HG03521 (cell line): Measurements from ENCODE around the gene TMEM183A.

Experiments
- ATAC-seq: cut with Tn5 transposase; IDR thresholded peaks from one replicate; pipeline ENCODE4 v1.9.1; 2021; ENCODE audit warnings: mild to moderate bottlenecking, moderate library complexity; ENCODE audit not compliant: unreplicated experiment

The TMEM183A gene

GRCh38 chr1:203028067-203028783, 21.1 kb downstream of the TMEM183A start:
- no peak for ATAC-seq

GRCh38 chr1:203028784-203029553, 21.8 kb downstream of the TMEM183A start:
- no peak for ATAC-seq

DNA sequence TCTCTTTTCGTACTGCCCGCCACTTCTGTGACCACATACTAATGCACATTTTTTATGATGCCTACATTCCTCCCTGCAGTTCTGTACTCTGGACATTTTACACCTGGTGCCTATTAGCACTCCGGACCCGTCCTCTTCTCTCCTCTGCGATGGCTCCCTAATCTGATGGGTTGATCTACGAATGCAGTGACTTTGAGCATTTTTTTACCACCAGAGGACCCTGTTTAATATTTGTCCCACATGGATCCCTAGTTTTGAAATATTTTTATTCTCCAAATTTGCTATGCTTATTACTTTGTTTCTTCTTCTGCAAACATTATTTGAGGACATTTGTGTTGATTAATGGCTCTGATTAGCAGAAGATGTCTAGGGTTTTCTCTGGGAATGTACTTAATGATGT, 24.3 kb downstream of the TMEM183A start:
- no peak for ATAC-seq

DNA sequence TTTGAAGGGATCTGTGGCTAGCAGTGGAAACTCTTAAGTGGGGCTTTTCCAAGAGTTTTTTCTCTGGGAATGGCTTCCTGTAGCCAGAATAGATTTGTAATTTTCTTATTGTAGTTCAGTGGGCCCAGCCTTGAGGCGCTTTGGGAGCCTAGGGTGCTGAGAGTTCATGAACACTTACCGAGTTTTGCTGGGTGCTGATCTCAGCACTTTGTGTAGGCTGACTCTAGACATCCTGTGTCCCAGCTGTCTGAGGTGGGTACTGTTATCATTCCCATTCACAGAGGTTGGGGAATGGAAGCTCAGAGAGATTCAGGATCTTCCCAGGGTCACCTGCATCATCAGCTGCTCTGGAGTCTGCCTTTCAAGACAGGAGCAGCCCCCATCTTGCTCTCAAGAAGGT, 26.1 kb downstream of the TMEM183A start:
- no peak for ATAC-seq

GRCh38 chr1:203033917-203034316, 26.7 kb downstream of the TMEM183A start:
- ATAC-seq: no peak

- no peak for ATAC-seq
Observed at GRCh38 chr1:203034422-203035110, 27.4 kb downstream of the TMEM183A start.

GRCh38 chr1:203035111-203036000, 28.2 kb downstream of the TMEM183A start:
- ATAC-seq: no peak

DNA sequence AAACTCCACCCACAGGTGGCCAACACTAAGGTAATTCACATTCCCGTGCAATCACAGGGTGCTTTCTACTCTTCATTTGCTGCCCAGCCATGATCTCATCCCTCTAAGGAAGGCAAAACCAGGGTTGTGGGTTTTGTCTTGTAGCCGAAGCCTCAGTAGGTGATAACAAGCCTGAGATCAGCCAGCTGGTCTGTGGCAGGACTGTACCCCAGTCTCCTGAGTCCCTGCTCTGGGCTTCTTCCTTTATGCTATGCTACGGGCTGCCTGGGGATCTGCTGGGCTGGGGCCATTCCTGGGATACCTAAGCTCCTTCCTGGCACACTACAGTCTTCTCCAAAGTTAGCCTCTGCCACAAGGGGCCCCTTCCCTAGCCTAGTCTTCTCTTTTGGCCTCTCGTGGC, 29.0 kb downstream of the TMEM183A start:
- ATAC-seq: no peak

DNA sequence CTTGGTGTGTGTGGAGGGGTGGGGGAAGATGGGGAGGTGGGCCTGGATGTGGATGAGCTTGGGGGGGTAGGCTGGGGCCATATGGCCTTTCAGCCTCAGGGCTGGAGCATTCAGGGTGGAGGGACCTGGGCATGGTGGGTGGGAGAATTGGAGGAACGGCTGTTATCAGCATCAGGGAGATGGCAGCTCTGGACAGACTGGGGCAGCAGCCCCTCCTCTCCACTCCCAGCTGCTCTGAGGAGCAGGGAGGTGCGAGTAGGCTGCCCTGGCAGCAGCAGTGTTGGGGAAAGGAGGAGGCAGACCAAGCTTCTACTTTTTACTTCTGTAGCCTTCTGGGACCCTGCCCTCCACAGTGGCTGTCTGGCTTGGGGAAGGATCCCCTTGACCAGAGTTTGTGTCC, 29.4 kb downstream of the TMEM183A start:
- ATAC-seq: no peak

- ATAC-seq: no peak
Observed at GRCh38 chr1:203037509-203038190, 30.5 kb downstream of the TMEM183A start.

DNA sequence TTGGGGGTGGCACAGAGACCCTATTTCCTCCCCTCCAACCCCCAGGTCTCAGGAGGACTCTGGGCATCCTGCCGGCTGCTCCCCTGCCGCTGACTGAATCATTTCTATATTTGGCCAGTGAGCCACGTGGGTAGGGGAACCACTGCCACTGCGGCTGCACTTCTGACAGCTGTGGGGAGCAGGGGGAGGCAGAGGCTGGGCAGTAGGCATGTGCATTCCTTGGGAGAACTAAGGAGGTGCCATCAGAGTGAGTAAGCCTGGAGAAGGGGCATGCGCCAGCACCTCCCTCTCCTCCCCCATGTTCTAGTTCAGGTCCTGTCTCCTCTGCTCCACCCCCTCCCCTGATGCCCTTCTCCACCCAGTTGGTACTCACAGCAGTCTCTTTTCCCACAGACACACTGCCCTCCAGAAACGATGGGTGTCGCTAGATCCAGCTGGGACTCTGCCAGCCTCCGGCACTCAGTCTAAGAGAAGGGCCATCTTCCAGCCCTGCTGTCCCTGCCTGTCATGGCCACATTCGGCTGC, 31.1 kb downstream of the TMEM183A start:
- ATAC-seq: no peak

DNA sequence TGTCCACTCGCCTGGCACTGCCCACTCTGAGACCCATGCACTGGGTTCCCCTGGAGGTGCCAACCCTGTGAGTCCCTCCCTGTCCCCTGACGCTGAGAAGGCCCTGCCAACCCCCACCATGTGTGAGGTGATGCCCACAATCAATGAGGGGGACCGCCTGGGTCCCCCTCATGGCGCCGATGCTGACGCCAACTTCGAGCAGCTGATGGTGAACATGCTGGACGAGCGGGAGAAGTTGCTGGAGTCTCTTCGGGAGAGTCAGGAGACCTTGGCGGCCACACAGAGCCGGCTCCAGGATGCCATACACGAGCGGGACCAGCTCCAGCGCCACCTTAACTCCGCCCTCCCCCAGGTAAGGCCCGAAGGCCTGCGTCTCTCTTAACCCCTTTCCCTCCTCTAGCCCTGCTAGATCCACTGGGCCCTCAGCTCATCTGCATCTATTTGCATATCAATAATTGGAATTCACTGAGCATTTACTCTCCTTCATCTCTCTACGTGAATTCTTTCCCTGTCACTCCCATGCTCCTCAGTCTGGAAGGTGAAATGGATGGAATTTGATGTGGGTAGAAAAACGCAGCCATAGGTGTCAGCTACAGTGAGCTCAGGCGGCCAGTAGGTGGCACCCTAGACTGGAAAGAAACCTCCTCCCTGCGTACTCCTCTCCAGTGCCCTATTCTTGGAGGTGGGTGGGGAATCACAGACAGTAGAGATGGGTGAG, 31.9 kb downstream of the TMEM183A start:
- ATAC-seq: no peak

DNA sequence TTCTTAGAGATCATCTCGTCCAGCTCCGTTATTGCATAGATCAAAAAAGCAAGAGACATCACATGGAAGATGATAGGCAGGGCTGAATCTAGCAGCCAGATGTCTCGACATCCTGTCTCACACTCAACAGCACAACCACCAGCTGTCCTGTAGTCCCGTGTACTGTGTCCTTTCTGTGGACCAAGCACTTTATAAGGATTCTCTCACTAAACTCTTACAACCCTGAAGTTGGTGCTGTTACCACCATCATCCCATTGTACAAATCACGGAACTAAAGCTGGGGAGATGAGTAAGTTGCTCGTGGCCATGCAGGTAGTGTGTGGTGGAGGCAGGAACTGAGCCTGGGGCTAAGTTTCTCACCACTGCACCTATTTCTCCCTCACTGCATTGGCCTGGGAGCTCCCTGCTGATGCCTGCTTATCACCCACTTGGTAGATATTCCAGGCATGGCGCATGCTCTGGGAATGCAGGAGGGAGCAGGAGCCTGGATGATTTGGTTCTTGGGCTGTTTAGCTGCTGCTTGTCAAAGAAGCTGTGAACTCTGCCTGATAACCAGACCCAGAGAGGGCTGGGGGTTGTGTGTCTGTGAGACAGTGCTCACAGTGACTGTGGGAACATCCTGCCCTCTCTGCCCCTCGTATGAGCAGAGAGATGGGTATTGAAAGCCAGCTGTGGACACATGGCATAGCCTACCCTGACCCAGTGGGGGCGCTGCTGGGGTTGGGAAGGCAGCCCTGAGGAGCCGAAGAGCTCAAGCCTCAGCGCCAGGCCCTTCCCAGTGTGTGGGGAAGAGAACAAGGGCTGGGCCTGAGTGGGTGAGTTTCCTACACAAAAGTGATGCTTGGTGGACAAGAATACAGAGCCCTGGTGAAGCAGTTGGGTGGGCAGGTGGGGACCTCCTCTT, 32.7 kb downstream of the TMEM183A start:
- no peak for ATAC-seq

GRCh38 chr1:203040513-203041275, 33.5 kb downstream of the TMEM183A start:
- ATAC-seq: no peak

GRCh38 chr1:203041351-203041932, 34.3 kb downstream of the TMEM183A start:
- ATAC-seq: no peak

DNA sequence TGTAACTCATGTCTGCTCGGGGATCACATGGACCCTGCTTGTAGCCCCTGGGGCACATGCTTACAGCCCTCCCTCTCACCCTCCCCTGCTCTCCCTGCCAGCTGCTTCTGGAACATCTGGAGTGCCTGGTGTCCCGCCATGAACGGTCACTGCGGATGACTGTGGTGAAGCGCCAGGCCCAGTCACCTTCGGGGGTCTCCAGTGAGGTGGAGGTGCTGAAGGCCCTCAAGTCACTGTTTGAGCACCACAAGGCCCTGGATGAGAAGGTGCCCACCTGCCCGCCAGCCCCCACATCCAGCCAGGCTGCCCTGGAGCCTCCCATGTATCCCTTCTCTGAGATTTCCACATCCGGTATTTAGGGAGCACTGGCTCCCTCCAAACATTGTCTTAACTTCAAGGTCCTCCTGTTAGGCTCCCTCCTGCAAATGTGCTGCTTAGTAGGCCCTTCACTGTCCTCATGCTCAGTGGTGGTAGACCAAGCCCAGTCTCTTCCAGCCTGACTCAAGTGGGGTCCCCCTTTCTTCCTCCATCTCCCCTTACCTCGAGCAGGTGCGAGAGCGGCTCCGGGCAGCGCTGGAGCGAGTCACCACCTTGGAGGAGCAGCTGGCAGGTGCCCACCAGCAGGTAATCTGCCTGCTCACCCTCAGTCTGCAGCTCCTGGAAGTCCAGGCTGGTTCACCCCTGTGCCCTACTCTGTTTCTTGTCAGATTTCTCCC, 36.8 kb downstream of the TMEM183A start:
- no peak for ATAC-seq
